Glutamatergic neuron (in vitro differentiated cells): ENCODE data around the gene IMP4. TPM values are rescaled to one million over a fixed set of nuclear protein-coding genes. Genes with fewer than 3 reads are reported as not detected.
A peak's percentile ranks its signal among the peaks of the same experiment; 100 is the strongest.

ENCODE experiments used
- DNase-seq: peaks from one replicate; pipeline ENCODE4 v3.0.0; 2022
- H3K27ac Mint-ChIP-seq: one replicate; pipeline ENCODE4 v1.8.0; 2020; ENCODE audit warnings: mild to moderate bottlenecking, mixed read lengths, inconsistent platforms; ENCODE audit not compliant: unreplicated experiment
- H3K27me3 Mint-ChIP-seq: one replicate; pipeline ENCODE4 v1.8.0; 2020; ENCODE audit warnings: mild to moderate bottlenecking, moderate library complexity, mixed read lengths, inconsistent platforms; ENCODE audit not compliant: unreplicated experiment
- H3K36me3 Mint-ChIP-seq: one replicate; pipeline ENCODE4 v1.8.0; 2020; ENCODE audit warnings: mild to moderate bottlenecking, mixed read lengths, inconsistent platforms; ENCODE audit not compliant: unreplicated experiment
- H3K4me1 Mint-ChIP-seq: one replicate; pipeline ENCODE4 v1.8.0; 2020; ENCODE audit warnings: mild to moderate bottlenecking, low read depth, mixed read lengths, inconsistent platforms; ENCODE audit not compliant: unreplicated experiment
- H3K4me3 Mint-ChIP-seq: one replicate; pipeline ENCODE4 v1.8.0; 2020; ENCODE audit warnings: mild to moderate bottlenecking, mixed read lengths, inconsistent platforms; ENCODE audit not compliant: unreplicated experiment
- H3K9me3 Mint-ChIP-seq: one replicate; pipeline ENCODE4 v1.8.0; 2020; ENCODE audit warnings: mild to moderate bottlenecking, moderate library complexity, mixed read lengths, inconsistent platforms; ENCODE audit not compliant: unreplicated experiment
- total RNA-seq: library from RNA; stranded (reverse); fragmentation: NEBNext Ultra II Directional; extraction: Animal tissue kit (Norgen Biotek cat#: 25700); gene quantifications from one replicate; pipeline ENCODE4 v1.2.1, GENCODE V29; 2021; ENCODE audit not compliant: unreplicated experiment
- TF ChIP-seq, protein P1 (sequence below): fragments of 200-600 bp; sonication (generic); IDR thresholded peaks from one replicate; pipeline ENCODE4 v1.5.0; 2021; ENCODE audit not compliant: partially characterized antibody, unreplicated experiment

The IMP4 gene
- total RNA-seq, 1 donor from 2014 or later, result 48.3 TPM

DNA sequence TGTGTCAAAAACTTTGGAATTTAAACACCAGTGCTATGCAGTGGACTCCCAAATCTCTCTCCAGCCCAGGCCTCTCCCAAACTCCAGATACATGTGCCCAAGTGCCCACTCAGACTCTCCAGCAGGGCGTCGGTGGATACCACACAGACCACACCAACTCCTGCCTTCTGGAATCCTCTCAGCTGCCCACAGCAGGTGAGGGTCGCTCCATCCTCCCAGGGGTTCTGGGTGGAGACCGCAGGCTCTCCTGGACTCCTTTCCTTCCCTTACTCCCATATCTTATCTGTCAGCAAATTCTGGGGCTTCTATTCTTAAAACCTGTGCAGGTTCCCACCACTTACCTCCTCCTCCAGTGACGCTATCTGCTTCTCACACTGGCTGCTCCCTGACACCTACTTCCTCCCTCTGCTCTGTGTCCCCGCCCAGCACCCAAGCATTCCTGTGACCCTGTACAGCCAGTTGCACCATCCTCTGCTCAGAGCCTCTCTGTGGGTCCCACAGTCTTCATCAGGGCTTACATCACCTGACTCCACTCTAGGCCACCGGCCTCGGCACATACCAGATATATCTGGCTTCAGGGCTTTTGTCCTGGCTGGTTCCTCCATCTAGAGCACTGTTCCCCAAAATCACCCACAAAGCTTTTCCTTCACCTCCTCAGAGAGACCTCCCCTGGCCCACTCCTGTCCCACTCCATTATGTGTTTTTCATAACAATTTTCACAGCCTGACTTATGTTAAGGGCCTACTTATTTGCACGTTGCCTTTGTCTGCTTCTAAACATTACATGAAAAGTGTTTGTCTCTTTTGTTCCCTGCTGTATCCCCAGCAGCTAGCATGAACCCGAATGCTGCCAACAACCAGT lies 2.6 kb upstream of the IMP4 start:
- DNase-seq, result no peak

DNA sequence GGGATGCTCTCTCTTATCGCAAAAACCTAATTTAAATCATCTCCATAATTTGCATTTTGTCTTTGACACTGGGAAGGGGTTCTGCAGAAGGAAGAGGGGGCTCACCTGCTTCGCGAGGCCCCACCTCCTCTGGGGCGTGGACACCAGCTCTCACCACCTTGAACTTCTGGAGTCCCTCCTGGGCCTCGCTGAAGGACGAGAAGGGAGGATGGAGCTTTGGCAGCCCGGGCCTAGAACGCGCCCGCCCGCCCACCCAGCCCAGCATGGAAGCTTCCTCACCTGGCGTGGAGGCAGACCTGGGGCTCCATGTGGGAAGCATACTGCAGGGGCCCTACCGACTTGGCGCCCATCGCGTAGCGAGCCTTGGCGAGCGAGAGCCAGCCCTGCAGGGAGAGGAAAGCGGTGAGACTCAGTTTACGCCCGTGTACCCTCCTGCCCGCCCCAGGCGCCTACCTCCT lies 1.1 kb upstream of the IMP4 start:
- Mint-ChIP-seq H3K36me3 (peaks cover 10% of the 10 kb centered on the region), H3K4me3 (peak overlapping the region; percentile 100), H3K27me3 (peaks cover 16% of the 10 kb centered on the region), H3K9me3 (peaks cover 23% of the 10 kb centered on the region), H3K27ac (peak overlapping the region; percentile 99), H3K4me1 (peaks cover 15% of the 10 kb centered on the region)
- DNase-seq, result no peak
- TF ChIP-seq, protein P1, sequence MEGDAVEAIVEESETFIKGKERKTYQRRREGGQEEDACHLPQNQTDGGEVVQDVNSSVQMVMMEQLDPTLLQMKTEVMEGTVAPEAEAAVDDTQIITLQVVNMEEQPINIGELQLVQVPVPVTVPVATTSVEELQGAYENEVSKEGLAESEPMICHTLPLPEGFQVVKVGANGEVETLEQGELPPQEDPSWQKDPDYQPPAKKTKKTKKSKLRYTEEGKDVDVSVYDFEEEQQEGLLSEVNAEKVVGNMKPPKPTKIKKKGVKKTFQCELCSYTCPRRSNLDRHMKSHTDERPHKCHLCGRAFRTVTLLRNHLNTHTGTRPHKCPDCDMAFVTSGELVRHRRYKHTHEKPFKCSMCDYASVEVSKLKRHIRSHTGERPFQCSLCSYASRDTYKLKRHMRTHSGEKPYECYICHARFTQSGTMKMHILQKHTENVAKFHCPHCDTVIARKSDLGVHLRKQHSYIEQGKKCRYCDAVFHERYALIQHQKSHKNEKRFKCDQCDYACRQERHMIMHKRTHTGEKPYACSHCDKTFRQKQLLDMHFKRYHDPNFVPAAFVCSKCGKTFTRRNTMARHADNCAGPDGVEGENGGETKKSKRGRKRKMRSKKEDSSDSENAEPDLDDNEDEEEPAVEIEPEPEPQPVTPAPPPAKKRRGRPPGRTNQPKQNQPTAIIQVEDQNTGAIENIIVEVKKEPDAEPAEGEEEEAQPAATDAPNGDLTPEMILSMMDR, result no peak

More for the DNA sequence above, 2.6 kb upstream of the IMP4 start:
- Mint-ChIP-seq H3K4me1 (peaks cover 15% of the 10 kb centered on the region), H3K4me3 (peak overlapping the region; percentile 18), H3K9me3 (peaks cover 27% of the 10 kb centered on the region), H3K36me3 (peaks cover 5% of the 10 kb centered on the region), H3K27me3 (peaks cover 19% of the 10 kb centered on the region), H3K27ac (peak overlapping the region; percentile 53)
- TF ChIP-seq, protein P1, result no peak

DNA sequence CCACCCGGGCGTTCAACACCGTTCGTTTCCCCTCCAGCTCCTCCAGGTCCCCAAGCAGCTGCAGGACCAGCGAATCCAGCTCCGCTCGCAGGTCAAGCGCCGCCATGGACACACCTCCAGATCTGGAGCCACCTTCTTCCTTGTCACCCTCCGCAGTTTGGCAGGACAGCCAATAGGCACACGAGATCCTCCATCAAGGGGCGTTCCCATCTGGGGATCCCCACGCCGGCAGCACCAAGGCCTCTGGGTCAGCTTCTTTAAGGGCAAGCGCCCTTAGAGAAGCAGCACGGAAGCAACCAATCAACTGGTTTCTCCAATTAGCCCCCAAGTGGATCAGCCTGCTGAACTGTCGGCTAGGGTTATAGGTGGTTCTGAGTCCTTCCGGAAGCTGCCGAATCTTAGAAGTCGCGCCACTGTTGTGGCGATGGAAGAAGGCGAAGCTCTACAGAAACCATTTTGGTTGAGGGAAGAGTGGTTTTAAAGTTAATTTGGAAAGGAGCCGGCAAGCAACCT lies 621 bp upstream of the IMP4 start:
- DNase-seq, result peak; percentile 85
- peaks cover 12% of the 10 kb centered on the region for H3K27me3 Mint-ChIP-seq
- TF ChIP-seq, protein P1, result no peak
- peaks cover 10% of the 10 kb centered on the region for H3K36me3 Mint-ChIP-seq
- peak overlapping the region; percentile 99 for H3K27ac Mint-ChIP-seq
- peaks cover 19% of the 10 kb centered on the region for H3K9me3 Mint-ChIP-seq
- peaks cover 14% of the 10 kb centered on the region for H3K4me1 Mint-ChIP-seq
- H3K4me3 Mint-ChIP-seq, result peak overlapping the region; percentile 100

DNA sequence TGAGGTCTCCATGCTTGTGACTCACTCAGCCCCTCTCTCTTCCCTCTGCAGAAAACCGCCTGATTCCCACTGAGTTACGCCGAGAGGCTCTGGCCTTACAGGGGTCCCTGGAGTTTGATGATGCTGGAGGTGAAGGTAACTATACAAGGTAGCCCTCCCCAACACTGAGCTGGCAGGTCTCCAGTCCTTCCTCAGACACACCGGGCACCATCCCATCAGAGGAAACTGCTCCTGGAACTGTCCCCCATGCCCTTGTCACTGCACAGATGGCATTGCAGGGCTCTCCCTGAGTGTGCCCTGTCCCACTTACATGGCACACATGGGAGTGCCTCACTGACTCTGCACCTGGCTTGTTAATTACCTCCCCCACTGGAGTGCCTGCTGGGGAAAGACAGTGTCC lies 1.9 kb downstream of the IMP4 start:
- Mint-ChIP-seq H3K4me3 (peak overlapping the region; percentile 64), H3K9me3 (peaks cover 10% of the 10 kb centered on the region), H3K36me3 (peaks cover 10% of the 10 kb centered on the region), H3K27ac (peak overlapping the region; percentile 17), H3K4me1 (peaks cover 8% of the 10 kb centered on the region), H3K27me3 (peaks cover 6% of the 10 kb centered on the region)
- DNase-seq, result no peak
- TF ChIP-seq, protein P1, result no peak

DNA sequence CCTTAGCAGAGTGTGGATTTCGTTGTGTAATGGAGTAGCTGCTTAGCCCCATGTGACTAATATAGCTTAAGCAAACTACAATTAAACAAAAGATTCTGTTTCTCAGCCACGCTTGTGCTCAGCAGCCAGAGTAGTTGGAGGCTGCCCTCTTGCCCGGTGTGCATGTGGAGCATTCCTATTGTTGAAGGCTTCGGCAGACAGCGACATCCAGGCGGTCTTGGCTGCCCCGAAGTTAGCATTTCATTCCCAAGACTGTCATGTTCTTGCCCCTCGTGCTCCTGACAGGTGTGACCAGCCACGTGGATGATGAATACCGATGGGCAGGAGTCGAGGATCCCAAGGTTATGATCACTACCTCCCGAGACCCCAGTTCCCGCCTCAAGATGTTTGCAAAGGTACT lies 2.4 kb downstream of the IMP4 start:
- H3K4me3 Mint-ChIP-seq, result peak overlapping the region; percentile 64
- no peak for DNase-seq
- TF ChIP-seq, protein P1, result no peak
- H3K27me3 Mint-ChIP-seq, result peaks cover 6% of the 10 kb centered on the region
- peaks cover 8% of the 10 kb centered on the region for H3K4me1 Mint-ChIP-seq
- H3K27ac Mint-ChIP-seq, result peak overlapping the region; percentile 17
- peaks cover 10% of the 10 kb centered on the region for H3K36me3 Mint-ChIP-seq
- H3K9me3 Mint-ChIP-seq, result peaks cover 10% of the 10 kb centered on the region
